ENCODE results near the gene GMFB.
"Not testable (repeated sequence)": the region's sequence is repeated elsewhere in the genome, so short reads cannot be mapped to it uniquely, and the experiment has no call there.

Gene GMFB

GRCh38 chr14:54456820-54457608 lies 31.8 kb downstream of the GMFB start:
- not testable (repeated sequence) for H3K4me3 ChIP-seq (ENCODE audit: low read length); H3K27me3 ChIP-seq (ENCODE audit: insufficient read depth, low read length); H3K9ac ChIP-seq (ENCODE audit: low read depth, low read length); H3K4me1 ChIP-seq (ENCODE audit: insufficient read depth, low read length); H3K27ac ChIP-seq (ENCODE audit: low read length); H3K36me3 ChIP-seq (ENCODE audit: insufficient read depth, low read depth, low read length)
- H3K9me3 ChIP-seq (ENCODE audit: insufficient read depth, low read depth, low read length), result peaks cover 11% of the 10 kb centered on the region; the same call in 1 of the 2 replicates

GRCh38 chr14:54455363-54455762 lies 33.4 kb downstream of the GMFB start:
- Histone ChIP-seq H3K27me3 (ENCODE audit: insufficient read depth, low read length) (no peaks in the 10 kb centered on the region), H3K9ac (ENCODE audit: low read depth, low read length) (no peak overlapping the region), H3K4me1 (ENCODE audit: insufficient read depth, low read length) (no peaks in the 10 kb centered on the region), H3K27ac (ENCODE audit: low read length) (no peak overlapping the region), H3K9me3 (ENCODE audit: insufficient read depth, low read depth, low read length) (peaks cover 11% of the 10 kb centered on the region; the same call in 1 of the 2 replicates), H3K36me3 (ENCODE audit: insufficient read depth, low read depth, low read length) (no peaks in the 10 kb centered on the region), H3K4me3 (ENCODE audit: low read length) (no peak overlapping the region)

DNA sequence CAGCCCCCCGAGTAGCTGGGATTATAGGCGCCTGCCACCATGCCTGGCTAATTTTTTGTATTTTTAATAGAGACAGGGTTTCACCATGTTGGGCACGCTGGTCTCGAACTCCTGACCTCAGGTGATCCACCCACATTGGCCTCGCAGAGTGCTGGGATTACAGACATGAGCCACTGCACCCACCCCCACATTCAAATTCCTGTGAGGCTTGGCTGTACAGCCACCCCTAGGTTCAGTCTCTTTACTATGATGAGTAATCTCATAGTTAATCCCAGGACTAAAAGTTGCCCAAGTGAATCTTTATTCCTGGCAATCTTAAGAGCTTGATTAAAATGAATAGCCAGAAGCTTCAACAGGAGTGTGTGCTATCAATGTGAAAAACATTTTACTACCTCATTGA lies 34.8 kb downstream of the GMFB start:
- H3K4me3 ChIP-seq (ENCODE audit: low read length); H3K9me3 ChIP-seq (ENCODE audit: insufficient read depth, low read depth, low read length); H3K27ac ChIP-seq (ENCODE audit: low read length); H3K27me3 ChIP-seq (ENCODE audit: insufficient read depth, low read length); H3K9ac ChIP-seq (ENCODE audit: low read depth, low read length); H3K4me1 ChIP-seq (ENCODE audit: insufficient read depth, low read length); H3K36me3 ChIP-seq (ENCODE audit: insufficient read depth, low read depth, low read length): not testable (repeated sequence)

DNA sequence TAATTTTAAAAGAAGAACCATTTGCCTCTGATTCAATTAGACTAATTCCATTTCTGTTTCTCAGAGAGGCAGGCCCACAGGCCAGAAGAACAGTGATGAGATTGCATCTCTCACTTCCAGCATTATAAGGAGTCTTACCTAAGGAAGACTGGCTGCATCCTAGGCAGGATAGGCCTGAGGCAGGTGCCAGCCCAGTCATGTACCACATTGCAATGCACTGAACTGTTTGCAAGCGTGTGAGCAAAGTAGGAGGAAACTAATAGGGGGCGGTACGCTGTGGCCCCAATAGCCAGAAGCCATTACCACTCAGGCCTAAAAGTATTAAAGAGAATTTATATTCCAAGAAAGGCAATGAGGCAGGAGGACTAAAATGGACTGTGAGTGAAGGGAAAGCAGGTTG lies 35.5 kb downstream of the GMFB start:
- no peaks in the 10 kb centered on the region for H3K9me3 ChIP-seq (ENCODE audit: insufficient read depth, low read depth, low read length)
- H3K4me1 ChIP-seq (ENCODE audit: insufficient read depth, low read length), result no peaks in the 10 kb centered on the region
- no peaks in the 10 kb centered on the region for H3K27me3 ChIP-seq (ENCODE audit: insufficient read depth, low read length)
- H3K36me3 ChIP-seq (ENCODE audit: insufficient read depth, low read depth, low read length), result no peaks in the 10 kb centered on the region
- H3K9ac ChIP-seq (ENCODE audit: low read depth, low read length), result no peak overlapping the region
- H3K4me3 ChIP-seq (ENCODE audit: low read length), result no peak overlapping the region
- no peak overlapping the region for H3K27ac ChIP-seq (ENCODE audit: low read length)

DNA sequence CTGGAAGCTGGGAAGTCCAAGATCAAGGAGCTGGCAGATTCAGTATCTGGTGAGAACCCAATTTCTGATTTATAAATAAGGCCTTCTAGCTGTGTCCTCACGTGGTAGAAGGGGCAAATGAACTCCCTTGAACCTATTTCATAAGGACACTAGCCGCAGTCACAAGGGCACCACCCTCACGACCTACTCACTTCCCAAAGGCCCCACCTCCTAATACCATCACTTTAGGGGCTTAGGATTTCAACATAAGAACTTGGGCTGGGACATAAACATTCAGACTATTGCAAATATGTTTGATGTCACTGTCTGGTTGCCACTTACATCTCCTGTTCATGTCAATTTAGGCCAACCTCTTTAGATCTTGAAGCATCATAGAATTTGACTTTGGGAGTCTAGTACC lies 36.8 kb downstream of the GMFB start:
- Histone ChIP-seq H3K4me3 (ENCODE audit: low read length) (no peak overlapping the region), H3K4me1 (ENCODE audit: insufficient read depth, low read length) (no peaks in the 10 kb centered on the region), H3K9me3 (ENCODE audit: insufficient read depth, low read depth, low read length) (no peaks in the 10 kb centered on the region), H3K36me3 (ENCODE audit: insufficient read depth, low read depth, low read length) (no peaks in the 10 kb centered on the region), H3K27ac (ENCODE audit: low read length) (no peak overlapping the region), H3K27me3 (ENCODE audit: insufficient read depth, low read length) (no peaks in the 10 kb centered on the region), H3K9ac (ENCODE audit: low read depth, low read length) (no peak overlapping the region)

DNA sequence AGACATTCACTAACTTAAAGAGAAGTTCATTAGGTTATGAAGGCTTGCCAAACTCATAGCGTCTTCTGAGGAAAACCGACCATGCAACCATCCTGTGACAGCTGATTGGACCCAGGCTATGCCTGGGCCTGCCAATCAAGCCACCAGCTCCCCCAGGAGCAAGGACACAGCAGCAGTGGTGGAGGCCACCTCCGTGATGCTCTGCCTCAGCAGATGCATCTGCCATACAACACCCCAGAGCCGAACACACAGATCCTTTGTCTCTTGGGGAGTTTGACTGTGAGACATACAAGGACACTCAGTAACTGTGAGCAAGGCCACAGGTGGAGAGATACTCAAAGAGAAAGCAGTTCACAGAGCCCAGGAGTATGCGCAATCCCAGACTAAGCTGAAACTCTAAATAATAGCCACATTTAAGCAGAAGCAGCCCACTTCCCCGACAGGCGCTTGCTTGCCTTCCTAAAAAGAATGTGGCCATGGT lies 37.6 kb downstream of the GMFB start:
- H3K36me3 ChIP-seq (ENCODE audit: insufficient read depth, low read depth, low read length), result no peaks in the 10 kb centered on the region
- H3K9me3 ChIP-seq (ENCODE audit: insufficient read depth, low read depth, low read length), result no peaks in the 10 kb centered on the region
- H3K9ac ChIP-seq (ENCODE audit: low read depth, low read length), result no peak overlapping the region
- no peaks in the 10 kb centered on the region for H3K27me3 ChIP-seq (ENCODE audit: insufficient read depth, low read length)
- no peak overlapping the region for H3K27ac ChIP-seq (ENCODE audit: low read length)
- no peak overlapping the region for H3K4me3 ChIP-seq (ENCODE audit: low read length)
- no peaks in the 10 kb centered on the region for H3K4me1 ChIP-seq (ENCODE audit: insufficient read depth, low read length)

DNA sequence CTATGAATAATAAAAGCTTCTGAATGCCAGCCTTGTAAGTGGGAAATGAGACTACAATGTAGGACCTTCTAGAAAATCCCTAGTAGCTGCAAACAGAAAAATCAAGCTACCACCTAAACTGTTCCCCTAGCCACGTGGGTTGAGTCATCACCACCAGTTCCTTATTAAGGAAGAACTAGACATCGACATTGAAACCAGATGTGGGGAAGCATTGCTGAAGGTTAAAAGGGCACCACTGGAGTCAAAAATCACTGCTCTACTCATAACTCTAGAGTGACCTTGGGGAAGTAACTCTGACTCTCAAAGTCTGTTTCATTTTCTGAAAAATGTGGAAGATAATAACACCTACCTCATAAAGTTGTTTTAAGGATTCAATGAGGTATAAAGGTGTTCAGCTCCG lies 38.2 kb downstream of the GMFB start:
- H3K27ac ChIP-seq (ENCODE audit: low read length), result no peak overlapping the region
- no peaks in the 10 kb centered on the region for H3K27me3 ChIP-seq (ENCODE audit: insufficient read depth, low read length)
- H3K36me3 ChIP-seq (ENCODE audit: insufficient read depth, low read depth, low read length), result no peaks in the 10 kb centered on the region
- H3K9me3 ChIP-seq (ENCODE audit: insufficient read depth, low read depth, low read length), result no peaks in the 10 kb centered on the region
- H3K4me3 ChIP-seq (ENCODE audit: low read length), result no peak overlapping the region
- H3K9ac ChIP-seq (ENCODE audit: low read depth, low read length), result no peak overlapping the region
- no peaks in the 10 kb centered on the region for H3K4me1 ChIP-seq (ENCODE audit: insufficient read depth, low read length)

GRCh38 chr14:54447231-54447692 lies 41.5 kb downstream of the GMFB start:
- Histone ChIP-seq H3K27ac (ENCODE audit: low read length) (no peak overlapping the region), H3K9me3 (ENCODE audit: insufficient read depth, low read depth, low read length) (no peaks in the 10 kb centered on the region), H3K36me3 (ENCODE audit: insufficient read depth, low read depth, low read length) (no peaks in the 10 kb centered on the region), H3K27me3 (ENCODE audit: insufficient read depth, low read length) (no peaks in the 10 kb centered on the region), H3K4me3 (ENCODE audit: low read length) (no peak overlapping the region), H3K9ac (ENCODE audit: low read depth, low read length) (no peak overlapping the region), H3K4me1 (ENCODE audit: insufficient read depth, low read length) (no peaks in the 10 kb centered on the region)

GRCh38 chr14:54446161-54446693 lies 42.6 kb downstream of the GMFB start:
- Histone ChIP-seq H3K9me3 (ENCODE audit: insufficient read depth, low read depth, low read length) (no peaks in the 10 kb centered on the region), H3K9ac (ENCODE audit: low read depth, low read length) (no peak overlapping the region), H3K36me3 (ENCODE audit: insufficient read depth, low read depth, low read length) (no peaks in the 10 kb centered on the region), H3K4me3 (ENCODE audit: low read length) (no peak overlapping the region), H3K27me3 (ENCODE audit: insufficient read depth, low read length) (no peaks in the 10 kb centered on the region), H3K27ac (ENCODE audit: low read length) (no peak overlapping the region), H3K4me1 (ENCODE audit: insufficient read depth, low read length) (peaks cover 5% of the 10 kb centered on the region; the same call in 1 of the 2 replicates)

GRCh38 chr14:54444681-54445080 lies 44.1 kb downstream of the GMFB start:
- Histone ChIP-seq H3K27ac (ENCODE audit: low read length) (no peak overlapping the region), H3K9me3 (ENCODE audit: insufficient read depth, low read depth, low read length) (no peaks in the 10 kb centered on the region), H3K36me3 (ENCODE audit: insufficient read depth, low read depth, low read length) (no peaks in the 10 kb centered on the region), H3K9ac (ENCODE audit: low read depth, low read length) (no peak overlapping the region), H3K4me1 (ENCODE audit: insufficient read depth, low read length) (peaks cover 9% of the 10 kb centered on the region; the same call in 1 of the 2 replicates), H3K27me3 (ENCODE audit: insufficient read depth, low read length) (no peaks in the 10 kb centered on the region), H3K4me3 (ENCODE audit: low read length) (no peak overlapping the region)

DNA sequence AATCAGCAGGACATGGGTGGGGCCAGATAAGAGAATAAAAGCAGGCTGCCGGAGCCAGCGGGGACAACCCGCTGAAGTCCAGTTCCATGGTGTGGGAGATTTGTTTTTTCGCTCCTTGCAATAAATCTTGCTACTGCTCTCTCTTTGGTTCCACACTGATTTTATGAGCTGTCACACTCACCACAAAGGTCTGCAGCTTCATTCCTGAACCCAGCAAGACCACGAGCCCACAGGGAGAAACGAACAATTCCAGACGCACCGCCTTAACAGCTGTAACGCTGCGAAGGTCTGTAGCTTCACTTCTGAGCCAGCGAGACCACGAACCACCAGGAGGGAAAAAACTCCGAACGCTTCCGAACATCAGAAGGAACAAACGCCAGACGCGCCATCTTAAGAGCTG lies 44.8 kb downstream of the GMFB start:
- Histone ChIP-seq H3K9ac (ENCODE audit: low read depth, low read length) (no peak overlapping the region), H3K36me3 (ENCODE audit: insufficient read depth, low read depth, low read length) (no peaks in the 10 kb centered on the region), H3K4me1 (ENCODE audit: insufficient read depth, low read length) (peaks cover 9% of the 10 kb centered on the region; the same call in 1 of the 2 replicates), H3K27ac (ENCODE audit: low read length) (no peak overlapping the region), H3K4me3 (ENCODE audit: low read length) (no peak overlapping the region), H3K27me3 (ENCODE audit: insufficient read depth, low read length) (no peaks in the 10 kb centered on the region), H3K9me3 (ENCODE audit: insufficient read depth, low read depth, low read length) (no peaks in the 10 kb centered on the region)

GRCh38 chr14:54442961-54443360 lies 45.8 kb downstream of the GMFB start:
- H3K4me3 ChIP-seq (ENCODE audit: low read length); H3K36me3 ChIP-seq (ENCODE audit: insufficient read depth, low read depth, low read length); H3K9me3 ChIP-seq (ENCODE audit: insufficient read depth, low read depth, low read length); H3K9ac ChIP-seq (ENCODE audit: low read depth, low read length); H3K27me3 ChIP-seq (ENCODE audit: insufficient read depth, low read length); H3K27ac ChIP-seq (ENCODE audit: low read length): not testable (repeated sequence)
- peaks cover 16% of the 10 kb centered on the region; the same call in 1 of the 2 replicates for H3K4me1 ChIP-seq (ENCODE audit: insufficient read depth, low read length)

All from iPS-20b (cell line).